ENCODE measurements around the gene XPA.

DNA sequence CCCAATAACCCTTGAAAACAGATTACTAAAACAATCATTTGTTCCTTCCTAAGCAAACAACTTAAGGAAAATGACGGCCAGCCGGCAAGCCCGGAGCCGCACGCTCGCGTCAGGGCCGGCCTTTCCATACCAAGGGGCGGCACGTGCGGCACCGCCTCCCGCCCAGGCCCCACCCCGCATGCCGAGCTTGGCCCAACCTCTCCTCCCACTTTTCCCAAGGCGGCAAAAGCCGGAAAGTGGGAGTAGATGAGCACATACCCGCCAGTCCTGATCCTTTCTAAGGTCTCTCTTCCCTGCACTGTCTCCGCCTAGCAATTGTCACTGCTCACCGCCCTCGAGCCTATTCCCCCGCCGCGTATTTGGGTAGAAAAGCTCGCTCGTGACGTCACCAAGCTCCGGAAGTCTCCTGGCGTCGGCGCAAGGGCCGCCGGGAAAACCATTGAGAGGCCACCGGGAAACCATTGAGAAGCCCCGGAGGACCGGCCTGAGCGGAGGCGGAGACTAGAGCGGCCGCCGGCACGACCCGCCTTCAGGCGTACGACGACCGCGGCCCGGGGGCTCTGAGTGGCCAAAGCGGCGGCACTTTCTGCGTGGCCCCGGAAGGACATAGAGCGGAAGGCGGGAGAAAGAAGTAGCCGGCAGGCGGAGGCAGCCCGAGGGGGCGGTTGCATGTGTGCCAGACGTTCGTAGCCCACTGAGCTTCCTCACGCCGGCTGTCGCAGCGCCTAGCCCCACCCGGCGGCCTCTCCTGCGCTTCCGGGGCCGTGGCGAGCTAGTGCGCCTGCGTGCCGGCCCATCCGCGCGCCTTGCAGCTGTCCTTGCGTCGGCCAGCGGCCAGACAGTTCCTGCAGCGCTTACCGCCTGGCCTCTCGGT lies 63.9 kb downstream of the XPA start, which contains the start of the genes NCBP1 and TSTD2:
- TF ChIP-seq POLR2A (IDR thresholded peaks at IDR 0.05) = peak in 3 of 4 donors; percentile 76 to 93 (median 89)
- TF ChIP-seq, protein P1, sequence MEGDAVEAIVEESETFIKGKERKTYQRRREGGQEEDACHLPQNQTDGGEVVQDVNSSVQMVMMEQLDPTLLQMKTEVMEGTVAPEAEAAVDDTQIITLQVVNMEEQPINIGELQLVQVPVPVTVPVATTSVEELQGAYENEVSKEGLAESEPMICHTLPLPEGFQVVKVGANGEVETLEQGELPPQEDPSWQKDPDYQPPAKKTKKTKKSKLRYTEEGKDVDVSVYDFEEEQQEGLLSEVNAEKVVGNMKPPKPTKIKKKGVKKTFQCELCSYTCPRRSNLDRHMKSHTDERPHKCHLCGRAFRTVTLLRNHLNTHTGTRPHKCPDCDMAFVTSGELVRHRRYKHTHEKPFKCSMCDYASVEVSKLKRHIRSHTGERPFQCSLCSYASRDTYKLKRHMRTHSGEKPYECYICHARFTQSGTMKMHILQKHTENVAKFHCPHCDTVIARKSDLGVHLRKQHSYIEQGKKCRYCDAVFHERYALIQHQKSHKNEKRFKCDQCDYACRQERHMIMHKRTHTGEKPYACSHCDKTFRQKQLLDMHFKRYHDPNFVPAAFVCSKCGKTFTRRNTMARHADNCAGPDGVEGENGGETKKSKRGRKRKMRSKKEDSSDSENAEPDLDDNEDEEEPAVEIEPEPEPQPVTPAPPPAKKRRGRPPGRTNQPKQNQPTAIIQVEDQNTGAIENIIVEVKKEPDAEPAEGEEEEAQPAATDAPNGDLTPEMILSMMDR (IDR thresholded peaks at IDR 0.05) = peak in 4 of 6 experiments; percentile 2 to 32 (median 20)
